HG02870 (cell line): ENCODE measurements around the gene PCDHGB5.

Experiments
- ATAC-seq: cut with Tn5 transposase; IDR thresholded peaks from one replicate; pipeline ENCODE4 v1.9.1; 2021; ENCODE audit warnings: mild to moderate bottlenecking, moderate library complexity; ENCODE audit not compliant: unreplicated experiment

Gene PCDHGB5

GRCh38 chr5:141439411-141440141, 41.8 kb downstream of the PCDHGB5 start:
- no peak for ATAC-seq

- ATAC-seq: no peak
Measured at GRCh38 chr5:141440341-141440740, 42.6 kb downstream of the PCDHGB5 start.

GRCh38 chr5:141441571-141442170, 43.9 kb downstream of the PCDHGB5 start:
- ATAC-seq: no peak
